Sigmoid colon (tissue), 4 donors: ENCODE data around the gene CDH13.

ENCODE experiments used
- CTCF ChIP-seq, 4 experiments: fragments of 450-650 bp in 3 of 4; fragments of 200-600 bp in 1 of 4; IDR thresholded peaks; one replicate each; pipeline ENCODE4 v1.5.1; 2016 to 2019; ENCODE audit warnings: antibody characterized with exemption in 4 of 4, mild to moderate bottlenecking in 3 of 4, moderate library complexity in 2 of 4
- EP300 ChIP-seq, 4 donors: sonication (generic); formaldehyde crosslinking; IDR thresholded peaks; one replicate each; pipeline ENCODE4 v1.6.1; 2017; ENCODE audit warnings: antibody characterized with exemption in 4 of 4
- POLR2A ChIP-seq, 2 donors: fragments of 450-650 bp; IDR thresholded peaks; one replicate each; pipeline ENCODE4 v1.6.1; 2016; ENCODE audit warnings: antibody characterized with exemption in 2 of 2, mild to moderate bottlenecking in 2 of 2, moderate library complexity in 2 of 2
- POLR2AphosphoS5 ChIP-seq, 4 donors: sonication (generic); formaldehyde crosslinking; IDR thresholded peaks; one replicate each; pipeline ENCODE4 v1.6.1; 2017; ENCODE audit warnings: antibody characterized with exemption in 4 of 4

DNA sequence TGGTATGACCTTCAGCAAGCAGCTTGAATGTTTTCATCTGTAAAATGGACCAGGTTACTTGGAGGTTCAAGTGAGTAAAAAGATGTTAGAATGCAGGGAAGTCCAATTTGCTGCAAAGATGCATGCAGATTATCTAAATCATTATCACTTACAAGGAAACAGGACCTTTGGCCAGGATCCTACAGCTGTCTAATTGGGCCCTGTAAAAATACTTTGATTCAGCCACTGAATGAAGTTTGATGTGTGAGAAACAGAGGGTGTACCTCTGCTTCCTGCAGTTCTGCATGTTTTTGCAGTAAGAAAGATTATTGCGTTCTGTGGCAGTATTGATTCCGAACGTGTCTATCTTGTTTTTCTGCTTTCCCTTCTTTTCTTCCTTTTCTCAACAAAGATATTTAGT is 10.2 kb downstream of the CDH13 start:
- TF ChIP-seq CTCF (IDR thresholded peaks at IDR 0.05) (no peak), POLR2A (IDR thresholded peaks at IDR 0.05) (no peak), EP300 (IDR thresholded peaks at IDR 0.05) (no peak), POLR2AphosphoS5 (IDR thresholded peaks at IDR 0.05) (no peak)
